Calu3 (cell line): ENCODE results near the gene KCND3. TPM values are rescaled to one million over a fixed set of nuclear protein-coding genes. Genes with fewer than 3 reads are reported as not detected.

Experiments used
- BruUV-seq: library from RNA; stranded (reverse); fragments of 400-500 nt; replicated peaks from 2 replicates; lab custom pipeline; 2021; lab: Mats Ljungman, UMichigan
- CTCF ChIA-PET: fragments of 300-600 bp; sonication (Branson Sonifier 250); formaldehyde crosslinking; loops from one replicate; lab custom pipeline; 2022; ENCODE audit warnings: antibody characterized with exemption; lab: Charles Lee
- DNase-seq: peaks from one replicate; pipeline ENCODE4 v3.0.0; 2022
- H3K27ac Mint-ChIP-seq: one replicate; pipeline ENCODE4 v1.8.0; 2022; ENCODE audit warnings: mixed read lengths; ENCODE audit not compliant: unreplicated experiment
- H3K27me3 Mint-ChIP-seq: one replicate; pipeline ENCODE4 v1.8.0; 2022; ENCODE audit warnings: mixed read lengths; ENCODE audit not compliant: unreplicated experiment
- H3K36me3 Mint-ChIP-seq: one replicate; pipeline ENCODE4 v1.8.0; 2022; ENCODE audit warnings: mild to moderate bottlenecking, moderate library complexity, mixed read lengths; ENCODE audit not compliant: insufficient read depth, unreplicated experiment
- H3K4me1 Mint-ChIP-seq: one replicate; pipeline ENCODE4 v1.8.0; 2022; ENCODE audit warnings: mild to moderate bottlenecking, low read depth, mixed read lengths; ENCODE audit not compliant: unreplicated experiment
- H3K4me3 Mint-ChIP-seq: one replicate; pipeline ENCODE4 v1.8.0; 2022; ENCODE audit warnings: mild to moderate bottlenecking, low read depth, moderate library complexity, mixed read lengths; ENCODE audit not compliant: unreplicated experiment
- H3K9me3 Mint-ChIP-seq: one replicate; pipeline ENCODE4 v1.8.0; 2022; ENCODE audit warnings: low read depth, mixed read lengths; ENCODE audit not compliant: unreplicated experiment
- CTCF ChIP-seq: fragments of 200-600 bp; IDR thresholded peaks from one replicate; pipeline ENCODE4 v1.8.0; 2022; ENCODE audit warnings: antibody characterized with exemption; ENCODE audit not compliant: unreplicated experiment
- intact Hi-C: fragments of 100-400 bp; cut with micrococcal nuclease; formaldehyde crosslinking; loops from one replicate; pipeline ENCODE4 v1.10.0; 2022; ENCODE audit not compliant: unreplicated experiment
- total RNA-seq: library from RNA; stranded (reverse); gene quantifications from 2 replicates; pipeline ENCODE4 v1.2.3, GENCODE V29; 2022

The KCND3 gene
- total RNA-seq, 1 experiment from 2014 or later: 0.07 TPM

- H3K4me3 Mint-ChIP-seq: no peak overlapping the region
These were observed 102.7 kb downstream of the KCND3 start for GRCh38 chr1:111886741-111887140.

GRCh38 chr1:111884772-111885443, 104.6 kb downstream of the KCND3 start:
- no peak overlapping the region for H3K4me3 Mint-ChIP-seq
- H3K36me3 Mint-ChIP-seq: no peaks in the 10 kb centered on the region
- TF ChIP-seq CTCF: no peak
- H3K27ac Mint-ChIP-seq: no peak overlapping the region
- no TSS peak for BruUV-seq
- CTCF ChIA-PET: no interaction called here
- DNase-seq: no peak
- H3K4me1 Mint-ChIP-seq: no peaks in the 10 kb centered on the region
- H3K9me3 Mint-ChIP-seq: no peaks in the 10 kb centered on the region
- no peaks in the 10 kb centered on the region for H3K27me3 Mint-ChIP-seq
- intact Hi-C loops: no loop called here

More at GRCh38 chr1:111886741-111887140, 102.7 kb downstream of the KCND3 start:
- Mint-ChIP-seq H3K36me3 (no peaks in the 10 kb centered on the region), H3K27me3 (no peaks in the 10 kb centered on the region), H3K4me1 (no peaks in the 10 kb centered on the region), H3K27ac (no peak overlapping the region), H3K9me3 (no peaks in the 10 kb centered on the region)
- no peak for DNase-seq
- BruUV-seq: no TSS peak
- CTCF ChIA-PET: no interaction called here
- intact Hi-C loops: no loop called here
- no peak for TF ChIP-seq CTCF

- BruUV-seq: no TSS peak
These were observed 106.4 kb downstream of the KCND3 start for GRCh38 chr1:111882986-111883560.

GRCh38 chr1:111882559-111882958, 106.9 kb downstream of the KCND3 start:
- no TSS peak for BruUV-seq
- no peaks in the 10 kb centered on the region for H3K36me3 Mint-ChIP-seq
- H3K27me3 Mint-ChIP-seq: no peaks in the 10 kb centered on the region
- intact Hi-C loops: no loop called here
- TF ChIP-seq CTCF: no peak
- H3K4me3 Mint-ChIP-seq: no peak overlapping the region
- CTCF ChIA-PET: no interaction called here
- H3K4me1 Mint-ChIP-seq: no peaks in the 10 kb centered on the region
- no peak for DNase-seq
- no peak overlapping the region for H3K27ac Mint-ChIP-seq
- H3K9me3 Mint-ChIP-seq: no peaks in the 10 kb centered on the region

More at GRCh38 chr1:111882986-111883560, 106.4 kb downstream of the KCND3 start:
- intact Hi-C loops: no loop called here
- DNase-seq: no peak
- no peaks in the 10 kb centered on the region for H3K27me3 Mint-ChIP-seq
- no peak for TF ChIP-seq CTCF
- H3K9me3 Mint-ChIP-seq: no peaks in the 10 kb centered on the region
- no peak overlapping the region for H3K4me3 Mint-ChIP-seq
- H3K27ac Mint-ChIP-seq: no peak overlapping the region
- H3K36me3 Mint-ChIP-seq: no peaks in the 10 kb centered on the region
- H3K4me1 Mint-ChIP-seq: no peaks in the 10 kb centered on the region
- CTCF ChIA-PET: no interaction called here
